Measurements from ENCODE around the gene PLXDC2. TPM values are rescaled to one million over a fixed set of nuclear protein-coding genes. Genes with fewer than 3 reads are reported as not detected.

Gene PLXDC2
- total and polyA plus RNA-seq, 10 of the 15 experiments (the other 5 are each of a cell fraction or from before 2014, with no cell fraction given), result 0.05 to 1.8 (median 0.14) TPM; not detected in 2

- no peaks in the 10 kb centered on the region; the same call in 2 of the 3 replicates for H3K9me3 ChIP-seq (replicated peaks; ENCODE audit: control insufficient read depth, insufficient read depth, low read length)
- ChIA-PET POLR2A (interaction anchor here (0.9 kb wide), 1 partner anchor 55 kb away, joined by 3 read pairs; no protein-coding TSS in a partner anchor), SMC1A (ENCODE audit: uncharacterized antibody, unreplicated experiment) (interaction anchor here (0.7 to 2.2 kb wide), 11 partner anchors 8 to 102 kb away, joined by 3 to 7 read pairs (median 3); no protein-coding TSS in a partner anchor), RAD21 (ENCODE audit: unreplicated experiment) (interaction anchor here (4.9 kb wide), 1 partner anchor 48 kb away, joined by 22 read pairs; no protein-coding TSS in a partner anchor), CTCF (interaction anchor here (0.6 to 1.4 kb wide), 4 partner anchors 14 to 188 kb away, joined by 3 to 5 read pairs (median 3); no protein-coding TSS in a partner anchor)
- FAIRE-seq, result no peak
- H3K9ac ChIP-seq (ENCODE audit: control insufficient read depth, insufficient read depth, low read length), result no peak overlapping the region
- intact Hi-C loops (cut with micrococcal nuclease; ENCODE audit: unreplicated experiment), result no loop called here
- DNase-seq (ENCODE audit: low read depth, low spot score), result no peak
- ATAC-seq, result no peak
- no TSS peak for BruUV-seq (replicated peaks)
- H3K4me3 ChIP-seq, result no peak overlapping the region
- no peak overlapping the region for H3K27ac ChIP-seq (ENCODE audit: control insufficient read depth, insufficient read depth)
- in situ Hi-C loops (cut with MboI), result no loop called here
- no peaks in the 10 kb centered on the region for H3K79me2 ChIP-seq (ENCODE audit: control insufficient read depth, insufficient read depth, low read length)
- H3K36me3 ChIP-seq (ENCODE audit: control insufficient read depth in 2 of 2, insufficient read depth in 2 of 2, low read length in 1 of 2), result no peaks in the 10 kb centered on the region
- H3K4me1 ChIP-seq (ENCODE audit: control insufficient read depth, insufficient read depth, low read length), result peaks cover 10% of the 10 kb centered on the region
- no peak overlapping the region for H2AFZ ChIP-seq (ENCODE audit: control insufficient read depth, low read depth, low read length)
- H4K20me1 ChIP-seq (ENCODE audit: control insufficient read depth, insufficient read depth), result no peaks in the 10 kb centered on the region
- TF ChIP-seq USF2 (IDR thresholded peaks at IDR 0.05; ENCODE audit: borderline replicate concordance, low read depth, low read length), result no peak
- no peak for TF ChIP-seq ZNF207 (IDR thresholded peaks at IDR 0.05; ENCODE audit: borderline replicate concordance)
- H3K4me2 ChIP-seq (ENCODE audit: control insufficient read depth, insufficient read depth), result no peak overlapping the region
- 67% methylated on average over 1 of the region's 1 CpG for WGBS (ENCODE audit: insufficient coverage, insufficient replicate concordance, low lambda C conversion rate, missing lambda C conversion rate)
- H3K27me3 ChIP-seq (replicated peaks in 1 of 2; ENCODE audit: control insufficient read depth in 2 of 2, insufficient read depth in 2 of 2, low read length in 1 of 2), result no peaks in the 10 kb centered on the region
Observed at GRCh38 chr10:20007426-20007825, 191.2 kb downstream of the PLXDC2 start.

DNA sequence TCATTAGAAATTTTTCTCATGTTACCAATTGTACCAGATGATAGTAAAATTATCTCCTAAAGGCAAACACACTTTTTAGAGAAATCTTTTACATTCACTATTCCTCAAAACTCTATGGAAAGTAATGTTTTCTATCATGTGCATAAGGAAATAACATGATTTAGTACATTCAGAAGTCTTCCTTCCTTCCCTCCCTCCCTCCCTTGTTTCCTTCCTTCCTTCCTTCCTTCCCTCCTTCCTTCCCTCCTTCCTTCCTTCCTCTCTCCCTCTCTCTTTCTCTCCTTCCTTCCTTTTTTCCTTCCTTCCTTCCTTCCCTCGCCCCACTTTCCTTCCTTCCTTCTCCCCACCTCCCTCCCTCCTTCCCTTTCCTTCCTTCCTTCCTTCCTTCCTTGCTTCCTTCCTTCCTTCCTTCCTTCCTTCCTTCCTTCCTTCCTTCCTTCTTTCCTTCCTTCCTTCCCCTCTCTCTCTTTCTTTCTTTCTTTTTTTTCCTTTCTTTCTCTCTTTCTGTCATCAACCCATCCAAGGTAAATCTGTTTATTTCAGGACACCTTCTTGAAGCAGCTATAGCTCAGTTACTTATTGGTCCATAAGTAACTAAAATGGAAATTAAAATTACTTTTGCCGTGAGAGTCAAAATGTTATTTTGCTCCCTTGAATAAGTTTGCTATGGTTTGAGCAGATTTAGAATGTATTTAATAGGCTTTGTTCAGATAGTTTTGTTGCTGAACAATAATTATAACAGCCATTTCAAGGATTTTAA, 197.9 kb downstream of the PLXDC2 start:
- H2AFZ ChIP-seq (ENCODE audit: control insufficient read depth, low read depth, low read length), result no peak overlapping the region
- no peaks in the 10 kb centered on the region for H3K79me2 ChIP-seq (ENCODE audit: control insufficient read depth, insufficient read depth, low read length)
- in situ Hi-C loops (cut with MboI) (no loop called here), intact Hi-C loops (cut with micrococcal nuclease; ENCODE audit: unreplicated experiment) (no loop called here)
- H3K9me3 ChIP-seq (replicated peaks; ENCODE audit: control insufficient read depth, insufficient read depth, low read length), result no peaks in the 10 kb centered on the region; the same call in 2 of the 3 replicates
- no TSS peak for BruUV-seq (replicated peaks)
- ATAC-seq, result no peak
- no peak overlapping the region for H3K4me2 ChIP-seq (ENCODE audit: control insufficient read depth, insufficient read depth)
- no peak overlapping the region for H3K4me3 ChIP-seq
- POLR2A ChIA-PET, result no interaction called here
- H3K27ac ChIP-seq (ENCODE audit: control insufficient read depth, insufficient read depth), result no peak overlapping the region
- H3K9ac ChIP-seq (ENCODE audit: control insufficient read depth, insufficient read depth, low read length), result no peak overlapping the region
- no peaks in the 10 kb centered on the region for H3K4me1 ChIP-seq (ENCODE audit: control insufficient read depth, insufficient read depth, low read length)
- no peaks in the 10 kb centered on the region for H3K27me3 ChIP-seq (replicated peaks in 1 of 2; ENCODE audit: control insufficient read depth in 2 of 2, insufficient read depth in 2 of 2, low read length in 1 of 2)
- RAD21 ChIA-PET (ENCODE audit: unreplicated experiment), result no interaction called here
- CTCF ChIA-PET, result no interaction called here
- H4K20me1 ChIP-seq (ENCODE audit: control insufficient read depth, insufficient read depth), result no peaks in the 10 kb centered on the region
- DNase-seq (ENCODE audit: low read depth, low spot score), result no peak
- SMC1A ChIA-PET (ENCODE audit: uncharacterized antibody, unreplicated experiment), result interaction anchor here (0.6 kb wide), 1 partner anchor 11 kb away, joined by 4 read pairs; no protein-coding TSS in a partner anchor
- no peak for TF ChIP-seq EZH2 (IDR thresholded peaks at IDR 0.05; ENCODE audit: borderline replicate concordance, control insufficient read depth, low read depth, low read length)
- no peak for TF ChIP-seq USF2 (IDR thresholded peaks at IDR 0.05; ENCODE audit: borderline replicate concordance, low read depth, low read length)
- no peak for TF ChIP-seq CTCF (IDR thresholded peaks at IDR 0.05 in 2 of 3, conservative IDR thresholded peaks at IDR 0.05 in 1 of 3; ENCODE audit: control insufficient read depth in 2 of 3, extremely low read depth in 1 of 3, insufficient read depth in 1 of 3, low read depth in 3 of 3, low read length in 3 of 3)
- TF ChIP-seq TCF3 (IDR thresholded peaks at IDR 0.05; ENCODE audit: borderline replicate concordance, insufficient read depth, low read depth, low read length), result no peak
- no peak for TF ChIP-seq MTA3 (IDR thresholded peaks at IDR 0.05; ENCODE audit: borderline replicate concordance, low read length)
- TF ChIP-seq YY1 (IDR thresholded peaks at IDR 0.05; ENCODE audit: low read depth, low read length), result no peak
- no peaks in the 10 kb centered on the region for H3K36me3 ChIP-seq (ENCODE audit: control insufficient read depth in 2 of 2, insufficient read depth in 2 of 2, low read length in 1 of 2)
- no peak for FAIRE-seq
- 48% methylated on average over 1 of the region's 2 CpGs for WGBS (ENCODE audit: insufficient coverage, insufficient replicate concordance, low lambda C conversion rate, missing lambda C conversion rate)
